Naive thymus-derived CD4-positive, alpha-beta T cell (primary cell): Measurements from ENCODE around the gene TMEM207. TPM values are rescaled to one million over a fixed set of nuclear protein-coding genes. Genes with fewer than 3 reads are reported as not detected.

ENCODE experiments used
- ATAC-seq: fragments of 150-1000 bp; cut with Tn5 transposase; 2 replicates; pipeline ENCODE4 v1.10.0; 2021; ENCODE audit warnings: mild to moderate bottlenecking, moderate library complexity
- CTCF ChIA-PET: fragments of 350-600 bp; sonication (Branson Sonifier 250); formaldehyde crosslinking; loops from one replicate; lab custom pipeline; 2021; ENCODE audit warnings: antibody characterized with exemption; lab: Charles Lee
- POLR2A ChIA-PET: fragments of 350-600 bp; sonication (Branson Sonifier 250); formaldehyde crosslinking; loops from one replicate; lab custom pipeline; 2021; ENCODE audit warnings: antibody characterized with exemption, inconsistent platforms; lab: Charles Lee
- DNase-seq, 9 donors: peaks; one replicate each; pipeline versions ENCODE4 v3.0.0 to v3.0.0-alpha.2; 2020 to 2022; ENCODE audit warnings: mixed read lengths in 1 of 9
- H3K27ac ChIP-seq: one replicate; pipeline ENCODE4 v1.7.0; 2013; ENCODE audit warnings: mild to moderate bottlenecking, low read depth, low read length, moderate library complexity
- H3K27me3 ChIP-seq, 2 donors: one replicate each; pipeline ENCODE4 v1.7.0; 2013; ENCODE audit warnings: low read length in 2 of 2, mild to moderate bottlenecking in 2 of 2, moderate library complexity in 2 of 2; ENCODE audit not compliant: control insufficient read depth in 2 of 2, insufficient read depth in 2 of 2
- H3K36me3 ChIP-seq, 3 experiments: 1 replicate in 2 of 3; 2 replicates in 1 of 3; pipeline ENCODE4 v1.7.0; 2013; ENCODE audit warnings: low read length in 3 of 3, mild to moderate bottlenecking in 3 of 3, moderate library complexity in 1 of 3; ENCODE audit not compliant: insufficient read depth in 3 of 3, control insufficient read depth in 2 of 3
- H3K4me1 ChIP-seq, 2 donors: one replicate each; pipeline ENCODE4 v1.7.0; 2013; ENCODE audit warnings: low read length in 2 of 2, mild to moderate bottlenecking in 2 of 2, moderate library complexity in 1 of 2; ENCODE audit not compliant: control insufficient read depth in 2 of 2, insufficient read depth in 2 of 2
- H3K4me3 ChIP-seq: 2 replicates; pipeline ENCODE4 v1.7.0; 2013; ENCODE audit warnings: mild to moderate bottlenecking, low read length
- H3K9me3 ChIP-seq, 3 experiments: 1 replicate in 2 of 3; 2 replicates in 1 of 3; pipeline ENCODE4 v1.7.0; 2013; ENCODE audit warnings: low read length in 3 of 3; ENCODE audit not compliant: control insufficient read depth in 2 of 3
- H3K27ac Mint-ChIP-seq, 9 donors: one replicate each; pipeline ENCODE4 v1.8.0; 2020 to 2022; ENCODE audit warnings: mixed read lengths in 9 of 9, mild to moderate bottlenecking in 8 of 9, moderate library complexity in 5 of 9, inconsistent platforms in 2 of 9
- H3K27me3 Mint-ChIP-seq, 5 donors: one replicate each; pipeline ENCODE4 v1.8.0; 2021 to 2022; ENCODE audit warnings: mixed read lengths in 5 of 5, mild to moderate bottlenecking in 1 of 5
- H3K36me3 Mint-ChIP-seq, 5 donors: one replicate each; pipeline ENCODE4 v1.8.0; 2020 to 2022; ENCODE audit warnings: mixed read lengths in 5 of 5, mild to moderate bottlenecking in 3 of 5, inconsistent platforms in 1 of 5
- H3K4me1 Mint-ChIP-seq, 7 donors: one replicate each; pipeline ENCODE4 v1.8.0; 2020 to 2022; ENCODE audit warnings: mixed read lengths in 7 of 7, mild to moderate bottlenecking in 3 of 7, inconsistent platforms in 1 of 7
- H3K4me3 Mint-ChIP-seq, 10 donors: one replicate each; pipeline ENCODE4 v1.8.0; 2020 to 2022; ENCODE audit warnings: mild to moderate bottlenecking in 10 of 10, mixed read lengths in 10 of 10, moderate library complexity in 6 of 10, inconsistent platforms in 2 of 10
- H3K9me3 Mint-ChIP-seq, 11 donors: one replicate each; pipeline ENCODE4 v1.8.0; 2020 to 2022; ENCODE audit warnings: mixed read lengths in 11 of 11, mild to moderate bottlenecking in 4 of 11, inconsistent platforms in 1 of 11, moderate library complexity in 1 of 11
- intact Hi-C, 2 donors: fragments of 100-400 bp; cut with micrococcal nuclease; formaldehyde crosslinking; loops; one replicate each; pipeline ENCODE4 v1.15.1; 2023
- polyA plus RNA-seq, 2 donors: library from polyadenylated mRNA; unstranded; fragments of 300-500 nt; fragmentation: Illumina TruSeq; gene quantifications; one replicate each; pipeline ENCODE4 v1.2.3, GENCODE V29; 2021
- total RNA-seq, 6 experiments: library from RNA in 5 of 6; stranded (reverse) in 5 of 6; gene quantifications; 1 replicate in 5 of 6; 2 replicates in 1 of 6; pipeline ENCODE4 v1.2.3 and lab custom pipeline; 2021 to 2026

Gene TMEM207
- total and polyA plus RNA-seq, 7 experiments from 2014 or later, result not detected

DNA sequence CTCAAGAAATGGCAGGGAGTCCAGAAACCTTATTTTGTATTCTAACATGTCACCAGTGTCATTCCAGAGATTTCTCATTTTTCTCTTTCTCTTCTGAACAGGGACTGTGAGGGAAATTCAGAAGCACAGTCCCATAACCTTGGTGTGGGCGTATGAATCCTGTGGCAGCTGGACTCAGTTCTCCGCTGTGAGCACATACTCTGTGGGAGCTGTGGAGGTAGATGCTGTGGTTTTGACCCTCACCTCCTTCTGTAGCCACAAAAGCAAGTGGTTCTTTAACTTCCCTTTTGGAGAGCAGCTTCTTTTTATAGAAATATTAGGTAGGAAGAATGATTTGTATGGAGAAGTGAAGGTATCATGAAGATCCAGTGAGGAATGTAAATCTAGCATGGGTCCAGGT is 13.4 kb downstream of the TMEM207 start:
- Histone ChIP-seq H3K27me3 (peaks cover 3 to 4% of the 10 kb centered on the region in 2 donors), H3K4me1 (no peaks in the 10 kb centered on the region), H3K36me3 (no peaks in the 10 kb centered on the region), H3K4me3 (no peak overlapping the region), H3K27ac (no peak overlapping the region), H3K9me3 (no peaks in the 10 kb centered on the region)
- ChIA-PET CTCF (no interaction called here), POLR2A (no interaction called here)
- H3K4me3 Mint-ChIP-seq, result no peak overlapping the region
- intact Hi-C loops, result no loop called here
- peaks cover 0 to 7% (median 0%) of the 10 kb centered on the region in 11 donors for H3K9me3 Mint-ChIP-seq
- H3K27me3 Mint-ChIP-seq, result peaks cover 21 to 46% (median 36%) of the 10 kb centered on the region in 5 donors
- ATAC-seq (no peak), DNase-seq (no peak)
- H3K27ac Mint-ChIP-seq, result no peak overlapping the region
- peaks cover 0 to 2% (median 0%) of the 10 kb centered on the region in 7 donors for H3K4me1 Mint-ChIP-seq
- H3K36me3 Mint-ChIP-seq, result peaks cover 0 to 5% (median 0%) of the 10 kb centered on the region in 5 donors

DNA sequence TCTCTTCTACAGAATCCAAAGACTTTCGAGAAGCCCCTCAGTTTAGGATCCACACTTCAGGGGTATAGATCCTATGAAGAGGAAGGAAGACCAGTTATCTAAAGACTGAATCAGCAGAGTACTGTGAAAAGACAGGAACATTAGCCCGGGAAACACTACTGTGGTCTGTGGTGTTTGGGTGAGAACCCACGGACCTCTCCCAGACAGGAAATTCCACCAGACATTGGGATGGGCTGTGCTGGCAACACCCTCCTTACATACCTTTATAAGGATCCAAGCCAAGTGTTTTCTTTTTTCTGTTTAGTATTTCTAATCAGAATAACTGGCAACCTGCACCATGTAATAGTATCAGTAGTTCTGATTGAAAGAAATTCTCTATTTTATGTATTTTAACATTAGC is 14.1 kb downstream of the TMEM207 start:
- ChIA-PET POLR2A (no interaction called here), CTCF (no interaction called here)
- H3K36me3 Mint-ChIP-seq, result peaks cover 0 to 5% (median 0%) of the 10 kb centered on the region in 5 donors
- H3K4me1 ChIP-seq, result no peaks in the 10 kb centered on the region
- peaks cover 0 to 2% (median 0%) of the 10 kb centered on the region in 7 donors for H3K4me1 Mint-ChIP-seq
- no peak overlapping the region for H3K27ac Mint-ChIP-seq
- no peak overlapping the region for H3K4me3 Mint-ChIP-seq
- no peaks in the 10 kb centered on the region for H3K9me3 ChIP-seq
- peaks cover 0 to 7% (median 0%) of the 10 kb centered on the region in 11 donors for H3K9me3 Mint-ChIP-seq
- H3K36me3 ChIP-seq, result no peaks in the 10 kb centered on the region
- H3K4me3 ChIP-seq, result no peak overlapping the region
- peaks cover 3 to 4% of the 10 kb centered on the region in 2 donors for H3K27me3 ChIP-seq
- intact Hi-C loops, result no loop called here
- H3K27me3 Mint-ChIP-seq, result peaks cover 21 to 46% (median 36%) of the 10 kb centered on the region in 5 donors
- H3K27ac ChIP-seq, result no peak overlapping the region
- no peak for DNase-seq
- ATAC-seq, result no peak

DNA sequence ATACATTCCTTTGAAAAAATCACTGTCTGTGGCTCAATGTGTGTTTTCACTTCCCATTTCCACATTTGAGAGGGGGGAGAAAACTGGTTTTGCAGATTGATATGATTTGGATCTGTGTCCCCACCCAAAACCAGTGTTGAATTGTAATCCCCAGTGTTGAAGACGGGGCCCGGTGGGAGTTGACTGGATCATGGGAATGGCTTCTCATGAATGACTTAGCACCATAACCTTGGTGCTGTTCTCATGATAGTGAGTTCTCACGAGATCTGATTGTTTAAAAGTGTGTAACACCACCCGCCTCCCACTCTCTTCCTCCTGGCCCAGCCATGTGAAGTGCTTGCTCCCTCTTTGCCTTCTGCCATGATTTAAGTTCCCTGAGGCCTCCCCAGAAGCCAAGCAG is 16.1 kb downstream of the TMEM207 start:
- POLR2A ChIA-PET, result no interaction called here
- Histone ChIP-seq H3K27me3 (peaks cover 3 to 4% of the 10 kb centered on the region in 2 donors), H3K4me3 (no peak overlapping the region), H3K9me3 (no peaks in the 10 kb centered on the region), H3K27ac (no peak overlapping the region), H3K4me1 (no peaks in the 10 kb centered on the region), H3K36me3 (no peaks in the 10 kb centered on the region)
- CTCF ChIA-PET, result no interaction called here
- peaks cover 0 to 2% (median 0%) of the 10 kb centered on the region in 7 donors for H3K4me1 Mint-ChIP-seq
- H3K9me3 Mint-ChIP-seq, result peaks cover 0 to 7% (median 0%) of the 10 kb centered on the region in 11 donors
- H3K36me3 Mint-ChIP-seq, result peaks cover 0 to 5% (median 0%) of the 10 kb centered on the region in 5 donors
- no peak overlapping the region for H3K27ac Mint-ChIP-seq
- ATAC-seq (no peak), DNase-seq (no peak)
- no peak overlapping the region for H3K4me3 Mint-ChIP-seq
- intact Hi-C loops, result no loop called here
- H3K27me3 Mint-ChIP-seq, result peaks cover 21 to 37% (median 32%) of the 10 kb centered on the region in 5 donors

DNA sequence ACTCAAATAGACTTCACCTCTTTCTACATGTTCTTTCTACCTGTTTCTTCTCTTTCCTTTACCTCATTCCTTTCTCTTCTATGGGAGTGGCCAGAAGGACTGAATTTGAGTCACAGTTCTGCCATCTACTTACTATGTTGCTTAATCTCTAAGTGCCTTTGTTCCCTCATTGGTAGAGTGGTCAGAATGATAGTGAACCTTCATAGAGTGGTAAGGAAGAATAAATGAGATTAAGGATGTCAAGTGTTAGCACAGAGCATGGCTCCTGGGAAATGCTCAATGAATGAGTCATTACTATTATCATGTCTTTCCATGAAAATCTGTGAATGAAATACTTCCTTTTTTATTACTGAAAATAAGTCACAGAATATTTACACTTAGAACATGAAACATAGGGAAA is 17.5 kb downstream of the TMEM207 start:
- POLR2A ChIA-PET, result no interaction called here
- DNase-seq (no peak), ATAC-seq (no peak)
- intact Hi-C loops, result no loop called here
- H3K27ac ChIP-seq, result no peak overlapping the region
- CTCF ChIA-PET, result no interaction called here
- H3K4me3 Mint-ChIP-seq, result no peak overlapping the region
- H3K27ac Mint-ChIP-seq, result no peak overlapping the region
- H3K36me3 ChIP-seq, result no peaks in the 10 kb centered on the region
- H3K36me3 Mint-ChIP-seq, result peaks cover 0 to 5% (median 0%) of the 10 kb centered on the region in 5 donors
- H3K27me3 Mint-ChIP-seq, result peaks cover 21 to 36% (median 30%) of the 10 kb centered on the region in 5 donors
- H3K4me1 ChIP-seq, result no peaks in the 10 kb centered on the region
- peaks cover 0 to 2% (median 0%) of the 10 kb centered on the region in 7 donors for H3K4me1 Mint-ChIP-seq
- H3K9me3 Mint-ChIP-seq, result peaks cover 0 to 7% (median 0%) of the 10 kb centered on the region in 11 donors
- no peak overlapping the region for H3K4me3 ChIP-seq
- peaks cover 3 to 4% of the 10 kb centered on the region in 2 donors for H3K27me3 ChIP-seq
- H3K9me3 ChIP-seq, result no peaks in the 10 kb centered on the region

DNA sequence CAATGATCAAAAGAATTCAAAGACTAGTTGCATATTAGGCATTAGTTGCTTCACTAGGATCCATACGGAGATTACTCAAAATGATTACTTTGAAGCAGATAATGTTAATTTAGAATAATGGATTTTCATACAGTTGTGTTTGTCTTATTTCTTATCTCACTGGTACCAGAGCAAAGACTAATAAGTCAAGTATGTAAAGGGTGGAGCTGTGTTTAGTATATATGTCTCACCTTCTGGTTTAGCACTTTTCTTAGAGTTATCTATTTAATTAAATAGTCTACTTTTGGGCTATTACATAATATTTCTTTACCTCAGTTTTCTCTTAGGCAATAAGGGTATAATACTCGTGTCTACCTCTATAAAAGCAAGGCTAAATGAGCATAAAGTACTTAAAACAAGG is 18.8 kb downstream of the TMEM207 start:
- Histone ChIP-seq H3K4me1 (no peaks in the 10 kb centered on the region), H3K4me3 (no peak overlapping the region), H3K36me3 (no peaks in the 10 kb centered on the region), H3K27me3 (peaks cover 0 to 3% of the 10 kb centered on the region in 2 donors), H3K9me3 (no peaks in the 10 kb centered on the region), H3K27ac (no peak overlapping the region)
- H3K27me3 Mint-ChIP-seq, result peaks cover 13 to 23% (median 18%) of the 10 kb centered on the region in 5 donors
- POLR2A ChIA-PET, result no interaction called here
- ATAC-seq, result no peak
- peaks cover 0 to 5% (median 0%) of the 10 kb centered on the region in 5 donors for H3K36me3 Mint-ChIP-seq
- no peaks in the 10 kb centered on the region for H3K4me1 Mint-ChIP-seq
- H3K9me3 Mint-ChIP-seq, result peaks cover 0 to 7% (median 0%) of the 10 kb centered on the region in 11 donors
- no peak overlapping the region for H3K4me3 Mint-ChIP-seq
- no peak for DNase-seq
- no peak overlapping the region for H3K27ac Mint-ChIP-seq
- CTCF ChIA-PET, result no interaction called here
- intact Hi-C loops, result no loop called here

DNA sequence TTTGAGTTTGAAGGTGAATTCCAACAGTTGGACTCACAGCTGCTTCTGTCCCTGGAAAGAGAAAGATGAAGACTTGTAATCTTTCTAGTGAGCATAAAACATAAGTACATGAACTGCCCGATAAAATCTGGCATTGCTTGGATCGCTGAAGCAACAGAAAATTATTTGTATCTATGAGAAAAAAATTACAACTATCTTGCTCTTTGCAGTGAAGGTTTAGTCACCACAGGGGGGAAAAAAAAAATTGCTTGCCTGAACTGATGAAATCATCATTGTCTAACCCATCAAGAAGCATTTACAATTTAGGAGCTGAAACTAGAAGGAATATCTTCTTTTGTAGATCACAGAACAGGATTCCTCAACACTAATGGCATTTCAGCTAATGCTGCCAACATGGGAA is 20.0 kb downstream of the TMEM207 start:
- ChIA-PET POLR2A (no interaction called here), CTCF (no interaction called here)
- Histone ChIP-seq H3K4me1 (no peaks in the 10 kb centered on the region), H3K27me3 (no peaks in the 10 kb centered on the region), H3K36me3 (no peaks in the 10 kb centered on the region), H3K4me3 (no peak overlapping the region), H3K9me3 (no peaks in the 10 kb centered on the region), H3K27ac (no peak overlapping the region)
- H3K4me3 Mint-ChIP-seq, result no peak overlapping the region
- peaks cover 0 to 5% (median 0%) of the 10 kb centered on the region in 7 donors for H3K4me1 Mint-ChIP-seq
- intact Hi-C loops, result loop anchor here in 1 of 2 donors (10.0 kb wide), 1 partner anchor 205 kb away; no protein-coding TSS in a partner anchor
- peaks cover 9 to 14% (median 12%) of the 10 kb centered on the region in 5 donors for H3K27me3 Mint-ChIP-seq
- no peak for DNase-seq
- H3K9me3 Mint-ChIP-seq, result peaks cover 0 to 7% (median 0%) of the 10 kb centered on the region in 11 donors
- peaks cover 0 to 5% (median 0%) of the 10 kb centered on the region in 5 donors for H3K36me3 Mint-ChIP-seq
- no peak overlapping the region for H3K27ac Mint-ChIP-seq
- no peak for ATAC-seq
